Kidney capillary endothelial cell (primary cell): ENCODE results near the gene SPSB1.

Experiments
- DNase-seq: peaks from one replicate; pipeline ENCODE4 v3.0.0-alpha.2; 2018; ENCODE audit warnings: low spot score

Gene SPSB1

GRCh38 chr1:9260059-9260766 is 32.5 kb upstream of the SPSB1 start:
- no peak for DNase-seq

GRCh38 chr1:9261496-9261895 is 31.2 kb upstream of the SPSB1 start:
- no peak for DNase-seq

GRCh38 chr1:9262096-9262986 is 30.4 kb upstream of the SPSB1 start:
- DNase-seq, result no peak

DNA sequence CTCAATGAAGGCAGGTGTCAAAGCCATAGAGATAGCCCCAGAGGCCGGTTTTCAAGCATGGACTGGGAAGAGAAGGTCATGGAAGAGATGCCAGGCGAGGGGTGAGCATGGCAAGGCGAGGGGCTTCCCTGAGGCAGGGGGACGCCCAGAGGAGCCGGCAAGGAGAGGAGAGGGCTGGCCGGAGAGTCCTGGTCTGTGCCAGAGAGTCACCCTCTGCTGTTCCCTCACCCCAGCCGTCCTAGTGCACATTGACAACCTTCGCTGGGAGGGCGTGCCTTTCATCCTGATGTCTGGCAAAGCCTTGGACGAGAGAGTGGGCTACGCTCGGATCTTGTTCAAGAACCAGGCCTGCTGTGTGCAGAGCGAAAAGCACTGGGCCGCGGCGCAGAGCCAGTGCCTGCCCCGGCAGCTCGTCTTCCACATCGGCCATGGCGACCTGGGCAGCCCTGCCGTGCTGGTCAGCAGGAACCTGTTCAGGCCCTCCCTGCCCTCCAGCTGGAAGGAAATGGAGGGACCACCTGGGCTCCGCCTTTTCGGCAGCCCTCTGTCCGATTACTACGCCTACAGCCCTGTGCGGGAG is 29.3 kb upstream of the SPSB1 start:
- DNase-seq, result no peak

DNA sequence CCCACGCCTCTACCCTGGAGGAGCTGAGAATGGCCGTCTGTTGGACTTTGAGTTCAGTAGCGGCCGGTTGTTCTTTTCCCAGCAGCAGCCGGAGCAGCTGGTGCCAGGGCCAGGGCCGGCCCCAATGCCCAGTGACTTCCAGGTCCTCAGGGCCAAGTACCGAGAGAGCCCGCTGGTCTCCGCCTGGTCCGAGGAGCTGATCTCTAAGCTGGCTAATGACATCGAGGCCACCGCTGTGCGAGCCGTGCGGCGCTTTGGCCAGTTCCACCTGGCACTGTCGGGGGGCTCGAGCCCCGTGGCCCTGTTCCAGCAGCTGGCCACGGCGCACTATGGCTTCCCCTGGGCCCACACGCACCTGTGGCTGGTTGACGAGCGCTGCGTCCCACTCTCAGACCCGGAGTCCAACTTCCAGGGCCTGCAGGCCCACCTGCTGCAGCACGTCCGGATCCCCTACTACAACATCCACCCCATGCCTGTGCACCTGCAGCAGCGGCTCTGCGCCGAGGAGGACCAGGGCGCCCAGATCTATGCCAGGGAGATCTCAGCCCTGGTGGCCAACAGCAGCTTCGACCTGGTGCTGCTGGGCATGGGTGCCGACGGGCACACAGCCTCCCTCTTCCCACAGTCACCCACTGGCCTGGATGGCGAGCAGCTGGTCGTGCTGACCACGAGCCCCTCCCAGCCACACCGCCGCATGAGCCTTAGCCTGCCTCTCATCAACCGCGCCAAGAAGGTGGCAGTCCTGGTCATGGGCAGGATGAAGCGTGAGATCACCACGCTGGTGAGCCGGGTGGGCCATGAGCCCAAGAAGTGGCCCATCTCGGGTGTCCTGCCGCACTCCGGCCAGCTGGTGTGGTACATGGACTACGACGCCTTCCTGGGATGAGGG is 28.5 kb upstream of the SPSB1 start:
- no peak for DNase-seq

GRCh38 chr1:9265037-9265436 is 27.7 kb upstream of the SPSB1 start:
- DNase-seq, result no peak

GRCh38 chr1:9265968-9266367 is 26.7 kb upstream of the SPSB1 start:
- no peak for DNase-seq

DNA sequence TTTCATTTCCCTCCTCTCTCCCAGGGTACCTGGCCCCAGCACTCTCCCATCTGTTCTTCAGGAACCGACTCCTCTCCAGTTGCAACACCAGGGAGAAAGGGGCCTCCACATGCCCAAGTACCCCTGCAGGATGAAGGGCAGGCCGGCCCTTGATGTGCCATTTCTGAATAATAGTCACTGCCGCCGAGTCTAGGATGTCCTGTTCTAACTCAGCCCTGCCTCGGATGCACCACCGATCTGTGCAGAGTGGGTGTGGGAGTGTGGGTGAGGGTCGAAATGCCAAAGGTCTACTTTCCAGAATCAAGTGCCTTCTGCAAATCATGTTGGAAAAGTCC is 25.4 kb upstream of the SPSB1 start:
- DNase-seq, result no peak

DNA sequence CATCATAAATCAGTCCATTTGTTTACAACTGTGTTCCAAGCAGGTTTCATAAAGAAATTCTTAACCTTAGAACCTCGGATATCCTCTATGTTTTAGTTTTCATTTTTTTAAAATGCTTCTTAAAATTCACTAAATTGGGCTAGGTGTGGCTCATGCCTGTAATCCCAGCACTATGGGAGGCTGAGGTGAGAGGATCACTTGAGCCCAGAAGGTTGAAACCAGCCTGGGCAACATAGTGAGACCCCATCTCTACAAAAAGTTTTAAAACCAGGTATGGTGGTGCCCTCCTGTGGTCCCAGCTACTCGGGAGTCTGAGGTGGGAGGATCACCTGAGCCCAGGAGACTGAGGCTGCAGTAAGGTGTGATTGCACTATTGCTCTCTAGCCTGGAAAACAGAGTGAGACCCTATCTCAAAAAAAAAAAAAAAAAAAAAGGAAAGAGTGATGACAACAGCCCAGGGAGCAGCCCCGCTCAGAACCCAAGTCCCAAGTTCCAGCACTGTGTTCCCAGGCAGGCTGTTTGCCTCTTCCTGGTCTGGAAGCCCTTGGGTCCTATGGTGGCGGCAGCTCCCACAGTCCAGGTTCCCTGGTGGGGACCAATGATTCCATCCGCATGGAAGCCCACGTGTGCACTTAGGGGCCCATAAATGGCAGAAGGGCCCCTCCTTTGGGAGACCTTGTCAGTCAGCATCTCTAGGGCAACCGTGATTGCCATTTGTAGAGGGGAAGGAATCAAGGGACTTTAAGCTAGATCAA is 24.7 kb upstream of the SPSB1 start:
- DNase-seq, result no peak

DNA sequence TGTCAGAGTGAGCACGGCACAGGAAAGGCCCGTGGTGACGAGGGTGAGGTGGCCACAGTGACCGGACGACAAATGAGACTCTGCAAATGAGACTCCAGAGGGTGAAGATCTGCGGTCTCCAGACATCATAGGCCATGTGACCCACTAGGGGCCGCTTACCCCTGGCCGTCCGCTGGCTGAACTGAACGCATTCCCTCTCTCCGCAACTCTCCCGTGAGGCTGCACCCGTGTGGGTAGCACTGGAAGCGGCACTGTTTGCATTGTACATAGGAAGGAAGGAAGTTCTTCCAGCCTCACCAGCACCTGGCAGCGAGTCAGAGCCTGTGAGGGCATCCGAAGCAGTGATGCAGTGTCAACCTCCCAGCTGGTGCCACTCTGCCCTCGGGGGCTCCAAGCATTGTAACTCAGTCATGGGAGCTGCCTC is 23.6 kb upstream of the SPSB1 start:
- peak; percentile 30 for DNase-seq

DNA sequence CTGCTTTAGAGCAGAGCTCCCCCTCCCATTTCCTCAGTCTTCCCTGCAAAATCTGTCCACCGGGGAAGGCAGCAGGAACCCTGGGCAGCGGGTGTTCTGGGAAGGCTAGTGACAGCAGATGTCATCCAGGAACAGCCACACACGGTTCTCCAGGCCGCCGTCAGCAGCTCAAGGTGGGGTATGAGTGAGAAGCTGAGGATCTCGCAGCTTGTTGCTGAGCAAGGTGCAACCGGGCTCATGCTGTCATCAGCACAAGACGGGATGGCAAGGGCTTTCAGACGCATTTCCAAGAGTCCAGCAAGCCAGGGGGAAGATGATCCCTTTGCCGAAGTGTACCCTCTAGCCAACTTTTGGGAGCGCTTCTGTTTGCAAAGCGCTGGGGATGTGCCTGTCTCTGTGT is 23.0 kb upstream of the SPSB1 start:
- DNase-seq, result no peak

DNA sequence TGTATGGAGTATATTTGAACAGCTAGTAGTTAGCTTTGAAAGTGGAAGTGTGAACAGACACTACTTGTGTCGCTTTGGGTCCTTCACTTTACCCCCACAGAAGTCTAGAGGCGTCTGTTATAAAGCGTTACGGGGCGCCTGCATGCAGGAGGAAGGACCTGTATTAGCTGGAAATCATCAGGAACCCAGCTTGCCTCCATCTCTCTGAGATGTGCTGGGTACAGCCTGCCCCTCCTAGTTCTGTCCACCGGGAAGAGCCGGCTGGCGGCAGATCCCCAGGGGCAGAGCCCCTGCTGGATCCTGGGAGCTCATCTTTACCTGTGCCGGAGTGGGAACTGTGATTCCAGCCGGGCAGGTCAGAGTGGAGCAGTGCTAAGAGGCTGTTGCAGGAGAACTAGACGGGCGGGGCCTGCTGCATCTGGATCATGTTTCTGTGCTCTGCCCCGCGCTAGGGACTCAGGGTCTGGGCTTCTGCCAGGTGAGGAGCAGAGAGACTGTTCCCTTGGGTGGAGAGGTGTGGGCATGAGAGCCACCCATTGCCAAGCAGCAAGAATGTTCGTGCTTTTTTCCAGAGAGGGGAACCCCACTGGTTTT is 22.3 kb upstream of the SPSB1 start:
- DNase-seq, result no peak

GRCh38 chr1:9271283-9271682 is 21.4 kb upstream of the SPSB1 start:
- no peak for DNase-seq

DNA sequence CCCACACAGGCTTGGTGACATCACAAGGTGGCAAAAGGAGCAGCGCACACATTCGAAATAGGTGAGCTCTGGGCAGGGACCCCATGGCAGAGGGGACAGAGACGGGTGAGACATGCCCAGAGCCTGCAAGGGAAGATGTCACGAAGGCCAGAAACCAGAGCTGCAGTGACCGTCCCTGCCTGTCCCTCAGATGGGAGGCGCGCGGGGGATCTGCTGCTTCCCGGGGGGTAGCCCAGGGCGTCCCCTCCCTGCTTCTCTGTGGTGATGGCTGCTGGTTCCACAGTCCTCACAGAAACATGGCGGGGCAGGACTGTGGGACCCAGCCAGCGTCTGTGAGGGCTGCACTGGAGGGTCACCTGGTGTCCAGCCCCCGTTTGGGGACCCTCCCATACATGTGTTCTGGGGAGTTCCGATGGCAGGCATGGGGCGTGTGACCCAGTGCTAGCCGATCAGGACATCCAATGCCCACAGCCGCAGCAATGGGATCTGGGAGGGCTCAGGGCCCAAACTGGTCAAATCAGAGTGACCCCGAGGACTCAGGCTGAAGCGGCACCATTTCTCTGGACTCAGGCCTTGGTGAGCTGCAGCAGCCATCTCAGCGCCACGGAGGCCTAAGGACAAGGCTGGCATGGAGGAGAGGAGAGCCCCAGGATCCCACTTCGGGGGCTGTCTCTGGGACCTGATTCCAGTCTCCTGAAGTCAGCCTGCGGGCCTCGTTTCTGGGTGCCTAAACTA is 20.7 kb upstream of the SPSB1 start:
- no peak for DNase-seq

DNA sequence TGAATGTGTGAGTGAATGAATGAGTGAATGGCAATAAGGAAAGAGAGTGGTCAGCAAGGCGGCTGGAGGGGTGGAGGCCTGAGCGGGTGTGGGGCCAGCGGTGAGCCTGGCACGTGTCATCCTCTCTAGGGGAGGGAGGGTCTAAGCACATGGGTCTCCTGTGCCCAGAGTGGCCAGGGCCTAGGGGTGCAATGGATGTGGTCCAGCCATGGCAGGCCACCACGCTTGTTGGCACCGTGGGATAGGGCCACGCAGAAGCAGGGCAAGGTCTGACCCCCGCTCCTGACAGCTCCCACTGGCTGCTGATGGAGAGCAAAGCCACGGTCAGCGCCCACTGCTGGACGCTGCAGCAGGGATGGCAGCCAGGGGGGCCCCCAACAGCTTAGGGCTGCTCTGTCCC is 19.5 kb upstream of the SPSB1 start:
- no peak for DNase-seq

DNA sequence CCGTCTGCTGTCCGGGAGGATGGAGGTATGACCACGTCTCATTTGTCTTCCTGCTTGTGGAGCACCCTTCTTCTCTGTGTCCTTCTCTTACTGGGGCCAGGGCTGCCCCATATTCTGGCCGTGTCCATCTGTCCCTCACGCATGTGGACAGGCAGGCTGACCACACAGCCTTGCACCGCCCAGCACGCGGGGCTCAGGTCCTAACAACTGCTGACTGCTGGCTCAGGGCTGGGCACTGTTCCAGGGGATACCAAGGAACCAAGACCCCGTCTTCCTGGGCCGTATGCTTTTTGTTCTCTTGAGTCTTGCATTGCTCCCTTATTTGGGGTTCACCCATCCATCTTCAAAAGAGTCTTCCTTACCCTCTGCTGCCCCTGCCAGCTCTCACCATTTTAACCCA is 17.5 kb upstream of the SPSB1 start:
- DNase-seq, result no peak

DNA sequence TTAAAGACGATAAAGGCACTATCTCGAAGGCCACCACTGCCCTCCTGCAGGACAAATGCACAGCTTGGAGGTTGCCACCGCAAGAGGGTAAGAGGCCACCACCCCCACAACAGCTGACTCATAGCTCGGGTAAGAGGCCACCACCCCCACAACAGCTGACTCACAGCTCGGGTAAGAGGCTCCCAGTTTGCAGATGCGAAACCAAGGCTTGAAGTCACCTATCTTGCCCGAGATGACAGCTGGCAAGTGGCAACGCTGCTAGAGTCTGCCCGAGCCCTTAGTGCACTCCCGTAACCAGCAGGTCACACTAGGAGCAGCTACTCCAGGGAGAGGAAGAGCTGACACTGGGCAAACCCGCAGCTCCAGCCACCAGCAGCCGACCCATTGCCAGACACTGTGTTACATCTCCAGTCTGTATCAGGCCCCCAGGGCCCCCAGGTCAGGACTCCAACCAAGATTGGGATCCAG is 17.1 kb upstream of the SPSB1 start:
- DNase-seq, result peak; percentile 72

DNA sequence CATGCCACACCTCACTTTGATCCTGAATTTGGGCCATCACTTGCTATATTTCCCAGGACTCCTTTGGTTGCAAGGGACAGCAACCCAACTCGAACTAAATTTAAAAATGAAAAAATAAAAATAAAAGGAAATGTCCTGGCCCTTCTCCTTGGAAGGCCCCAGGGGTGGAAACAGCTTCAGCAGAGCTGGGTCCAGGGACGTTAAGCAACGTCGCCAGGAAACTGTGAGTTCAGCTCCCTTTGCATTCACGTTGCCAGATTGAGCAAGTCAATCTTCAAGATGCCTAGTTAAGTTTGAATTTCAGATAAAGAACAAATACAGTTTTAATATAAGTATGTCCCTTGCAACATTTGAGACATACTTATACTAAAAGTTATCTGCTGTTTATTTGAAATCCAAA is 14.6 kb upstream of the SPSB1 start:
- DNase-seq, result no peak

- no peak for DNase-seq
Observed at GRCh38 chr1:9278585-9279153, 14.0 kb upstream of the SPSB1 start.
